ENCODE results near the gene SOCS3.

GRCh38 chr17:78327880-78328279, 32.0 kb downstream of the SOCS3 start:
- TF ChIP-seq BMI1 (IDR thresholded peaks at IDR 0.05; ENCODE audit: borderline replicate concordance), result no peak
- no peak for TF ChIP-seq ZBED1 (IDR thresholded peaks at IDR 0.05; ENCODE audit: borderline replicate concordance)
- TF ChIP-seq, protein P1, sequence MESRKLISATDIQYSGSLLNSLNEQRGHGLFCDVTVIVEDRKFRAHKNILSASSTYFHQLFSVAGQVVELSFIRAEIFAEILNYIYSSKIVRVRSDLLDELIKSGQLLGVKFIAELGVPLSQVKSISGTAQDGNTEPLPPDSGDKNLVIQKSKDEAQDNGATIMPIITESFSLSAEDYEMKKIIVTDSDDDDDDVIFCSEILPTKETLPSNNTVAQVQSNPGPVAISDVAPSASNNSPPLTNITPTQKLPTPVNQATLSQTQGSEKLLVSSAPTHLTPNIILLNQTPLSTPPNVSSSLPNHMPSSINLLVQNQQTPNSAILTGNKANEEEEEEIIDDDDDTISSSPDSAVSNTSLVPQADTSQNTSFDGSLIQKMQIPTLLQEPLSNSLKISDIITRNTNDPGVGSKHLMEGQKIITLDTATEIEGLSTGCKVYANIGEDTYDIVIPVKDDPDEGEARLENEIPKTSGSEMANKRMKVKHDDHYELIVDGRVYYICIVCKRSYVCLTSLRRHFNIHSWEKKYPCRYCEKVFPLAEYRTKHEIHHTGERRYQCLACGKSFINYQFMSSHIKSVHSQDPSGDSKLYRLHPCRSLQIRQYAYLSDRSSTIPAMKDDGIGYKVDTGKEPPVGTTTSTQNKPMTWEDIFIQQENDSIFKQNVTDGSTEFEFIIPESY (IDR thresholded peaks at IDR 0.05), result no peak
- no peak for TF ChIP-seq POLR2AphosphoS5 (IDR thresholded peaks at IDR 0.05; ENCODE audit: low read length)
- TF ChIP-seq CTCF (IDR thresholded peaks at IDR 0.05 in 2 of 3, conservative IDR thresholded peaks at IDR 0.05 in 1 of 3; ENCODE audit: control insufficient read depth in 2 of 3, extremely low read depth in 1 of 3, insufficient read depth in 1 of 3, low read depth in 3 of 3, low read length in 3 of 3), result no peak
- no peak for TF ChIP-seq SIN3A (IDR thresholded peaks at IDR 0.05; ENCODE audit: low read depth, low read length)
- no peak for TF ChIP-seq MXI1 (IDR thresholded peaks at IDR 0.05; ENCODE audit: low read depth, low read length)
- TF ChIP-seq MYC (IDR thresholded peaks at IDR 0.05; ENCODE audit: insufficient read depth, insufficient read length, insufficient replicate concordance, low read length, severe bottlenecking), result no peak
- no peak for TF ChIP-seq RAD21 (IDR thresholded peaks at IDR 0.05; ENCODE audit: insufficient read depth, low read depth, low read length)
- TF ChIP-seq ZNF217 (IDR thresholded peaks at IDR 0.05), result no peak
